ENCODE data around the gene TBC1D17. TPM values are rescaled to one million over a fixed set of nuclear protein-coding genes. Genes with fewer than 3 reads are reported as not detected.
"Not testable (repeated sequence)": the region's sequence is repeated elsewhere in the genome, so short reads cannot be mapped to it uniquely, and the experiment has no call there.

The TBC1D17 gene
- total and polyA plus RNA-seq, 9 donors, result 23.1 to 77.5 (median 49.8) TPM

- Histone ChIP-seq H3K27me3 (no peaks in the 10 kb centered on the region), H3K9me3 (no peaks in the 10 kb centered on the region), H3K4me3 (no peak overlapping the region), H3K4me1 (ENCODE audit: insufficient read depth) (peaks cover 7% of the 10 kb centered on the region), H3K36me3 (no peaks in the 10 kb centered on the region), H3K27ac (no peak overlapping the region)
- WGBS, 3 donors, result 67 to 70% (median 69%) methylated on average over 24 to 25 of the region's 25 CpGs
- no peak for TF ChIP-seq POLR2A (IDR thresholded peaks at IDR 0.05)
- no peak for TF ChIP-seq EP300 (IDR thresholded peaks at IDR 0.05)
- intact Hi-C loops (cut with DNase I), result no loop called here
- peak in 1 of 5 donors; percentile 23 for DNase-seq
Observed at GRCh38 chr19:49924004-49924880, 46.7 kb downstream of the TBC1D17 start.

DNA sequence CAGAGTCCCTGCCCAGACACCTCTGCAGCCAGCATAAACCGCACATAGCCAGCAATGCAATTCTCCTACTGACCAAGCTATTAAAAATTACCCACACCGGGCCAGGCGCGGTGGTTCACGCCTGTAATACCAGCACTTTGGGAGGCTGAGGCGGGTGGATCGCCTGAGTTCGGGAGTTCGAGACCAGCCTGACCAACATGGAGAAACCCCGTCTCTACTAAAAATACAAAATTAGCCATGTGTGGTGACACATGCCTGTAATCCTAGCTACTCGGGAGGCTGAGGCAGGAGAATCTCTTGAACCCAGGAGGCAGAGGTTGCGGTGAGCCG lies 47.3 kb downstream of the TBC1D17 start:
- H3K4me3 ChIP-seq; H3K36me3 ChIP-seq; DNase-seq; intact Hi-C loops (cut with DNase I); H3K27me3 ChIP-seq; H3K4me1 ChIP-seq (ENCODE audit: insufficient read depth); H3K27ac ChIP-seq; H3K9me3 ChIP-seq: not testable (repeated sequence)
- 90 to 95% (median 95%) methylated on average over 13 of the region's 13 CpGs for WGBS, 3 donors

DNA sequence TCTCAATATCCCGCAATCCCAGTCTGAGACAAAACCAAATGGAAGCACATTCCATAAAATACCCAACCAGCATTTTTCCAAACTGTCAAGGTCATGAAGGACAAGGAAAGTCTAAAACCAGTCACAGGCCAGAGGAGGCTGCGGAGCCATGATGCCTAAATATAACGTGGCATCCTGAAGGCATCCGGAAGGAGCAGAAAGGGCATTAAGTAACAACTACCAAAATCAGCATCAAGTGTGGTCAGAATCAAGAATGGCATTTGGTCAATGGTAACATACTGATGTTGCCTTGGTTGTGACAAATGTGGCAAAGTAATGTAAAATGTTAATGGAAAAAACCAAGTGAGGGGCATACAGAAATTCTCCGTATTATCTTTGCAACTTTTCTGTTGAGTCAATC lies 48.0 kb downstream of the TBC1D17 start:
- Histone ChIP-seq H3K27me3 (no peaks in the 10 kb centered on the region), H3K4me1 (ENCODE audit: insufficient read depth) (peaks cover 10% of the 10 kb centered on the region), H3K36me3 (no peaks in the 10 kb centered on the region), H3K9me3 (no peaks in the 10 kb centered on the region), H3K27ac (no peak overlapping the region), H3K4me3 (no peak overlapping the region)
- no peak for DNase-seq
- intact Hi-C loops (cut with DNase I), result no loop called here
- no peak for TF ChIP-seq POLR2A (IDR thresholded peaks at IDR 0.05)
- no peak for TF ChIP-seq CTCF (IDR thresholded peaks at IDR 0.05)
- TF ChIP-seq EP300 (IDR thresholded peaks at IDR 0.05), result no peak
- WGBS, 3 donors, result 85 to 93% (median 88%) methylated on average over 5 of the region's 5 CpGs

DNA sequence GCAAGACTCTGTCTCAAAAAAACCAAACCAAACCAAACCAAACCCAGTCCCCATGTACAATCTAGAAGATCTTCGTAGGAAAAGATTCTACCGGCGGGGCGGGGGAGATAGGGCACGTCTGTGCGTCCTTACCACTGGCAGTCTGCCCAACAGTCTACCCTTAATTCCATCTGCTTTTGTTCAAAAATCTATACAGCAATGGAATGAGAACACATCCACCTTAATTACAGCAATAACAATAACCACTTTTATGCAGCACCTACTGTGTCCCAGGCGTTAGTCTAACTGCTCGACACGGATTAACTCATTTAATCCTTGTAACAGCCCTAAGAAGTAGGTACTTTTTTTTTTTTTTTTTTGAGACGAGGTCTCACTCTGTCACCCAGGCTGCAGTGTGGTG lies 49.0 kb downstream of the TBC1D17 start:
- intact Hi-C loops (cut with DNase I), result no loop called here
- Histone ChIP-seq H3K27me3 (no peaks in the 10 kb centered on the region), H3K4me3 (no peak overlapping the region), H3K9me3 (no peaks in the 10 kb centered on the region), H3K36me3 (no peaks in the 10 kb centered on the region), H3K27ac (no peak overlapping the region), H3K4me1 (ENCODE audit: insufficient read depth) (peaks cover 10% of the 10 kb centered on the region)
- TF ChIP-seq POLR2A (IDR thresholded peaks at IDR 0.05) (no peak), CTCF (IDR thresholded peaks at IDR 0.05) (no peak), EP300 (IDR thresholded peaks at IDR 0.05) (no peak)
- WGBS, 3 donors, result 88 to 93% (median 90%) methylated on average over 10 of the region's 10 CpGs
- DNase-seq, result no peak

- DNase-seq, result no peak
- H3K4me1 ChIP-seq (ENCODE audit: insufficient read depth), result peaks cover 10% of the 10 kb centered on the region
- H3K36me3 ChIP-seq, result no peaks in the 10 kb centered on the region
- 68 to 74% (median 69%) methylated on average over 14 of the region's 14 CpGs for WGBS, 3 donors
- intact Hi-C loops (cut with DNase I), result loop anchor here in 1 of 4 donors (2.0 kb wide), 1 partner anchor 49 kb away; no protein-coding TSS in a partner anchor
- H3K4me3 ChIP-seq, result no peak overlapping the region
- H3K9me3 ChIP-seq, result no peaks in the 10 kb centered on the region
- H3K27me3 ChIP-seq, result no peaks in the 10 kb centered on the region
- TF ChIP-seq CTCF (IDR thresholded peaks at IDR 0.05), result no peak
- TF ChIP-seq POLR2A (IDR thresholded peaks at IDR 0.05), result no peak
- no peak for TF ChIP-seq EP300 (IDR thresholded peaks at IDR 0.05)
- no peak overlapping the region for H3K27ac ChIP-seq
Observed at GRCh38 chr19:49927526-49928264, 50.2 kb downstream of the TBC1D17 start.
